ENCODE measurements around the gene SCYL2. TPM values are rescaled to one million over a fixed set of nuclear protein-coding genes. Genes with fewer than 3 reads are reported as not detected.
"Not testable (repeated sequence)": the region's sequence is repeated elsewhere in the genome, so short reads cannot be mapped to it uniquely, and the experiment has no call there.

The SCYL2 gene
- total RNA-seq, 5 donors from 2014 or later (not counting 1 experiment from before 2014, with no cell fraction given), result 33.1 to 43.4 (median 36.7) TPM

DNA sequence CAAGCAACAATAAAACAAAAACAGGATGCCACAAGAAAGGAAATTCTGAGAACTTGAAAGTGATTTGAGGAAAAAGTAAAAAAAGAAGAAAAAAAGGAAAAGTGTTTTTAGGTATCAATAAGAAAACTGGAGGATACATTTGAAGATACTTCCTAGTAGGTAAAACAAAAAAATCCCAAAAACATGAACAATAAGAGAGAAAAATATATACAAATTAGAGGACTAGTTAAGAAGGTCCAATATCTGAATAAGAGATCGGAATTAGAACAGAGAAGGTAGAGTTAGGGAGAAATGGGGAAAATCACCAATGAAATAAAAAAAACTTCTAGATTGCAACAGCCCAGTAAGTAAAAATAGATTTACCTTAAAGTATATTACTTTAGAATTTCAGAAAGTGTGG, 8.8 kb upstream of the SCYL2 start:
- H3K9me3 ChIP-seq, result no peaks in the 10 kb centered on the region
- H3K27me3 ChIP-seq (replicated peaks in 1 of 2; ENCODE audit: control insufficient read depth in 2 of 2, extremely low read depth in 1 of 2, insufficient read depth in 2 of 2, low read length in 1 of 2), result no peaks in the 10 kb centered on the region
- H3K4me1 ChIP-seq (ENCODE audit: control insufficient read depth in 1 of 2, extremely low read depth in 1 of 2, insufficient read depth in 2 of 2, low read length in 2 of 2), result no peaks in the 10 kb centered on the region
- Mint-ChIP-seq H3K27ac (no peak overlapping the region), H3K9me3 (no peaks in the 10 kb centered on the region), H3K4me3 (no peak overlapping the region), H3K4me1 (peaks cover 3 to 6% (median 5%) of the 10 kb centered on the region in 3 donors), H3K27me3 (no peaks in the 10 kb centered on the region), H3K36me3 (no peaks in the 10 kb centered on the region)
- DNase-seq, result no peak
- no peak overlapping the region for H3K27ac ChIP-seq (ENCODE audit: low read length)
- WGBS (ENCODE audit: insufficient coverage), result no CpG with 5 or more reads among the region's 1 CpG
- ATAC-seq (replicated peaks in 1 of 4), result no peak
- H3K4me3 ChIP-seq (ENCODE audit: control insufficient read depth in 1 of 2, extremely low read depth in 1 of 2, low read length in 1 of 2), result no peak overlapping the region
- no peaks in the 10 kb centered on the region for H3K36me3 ChIP-seq (ENCODE audit: control insufficient read depth in 2 of 2, extremely low read depth in 1 of 2, insufficient read depth in 1 of 2, low read length in 1 of 2)
- POLR2A ChIA-PET, result interaction anchor here in 1 of 2 donors (0.6 kb wide), 1 partner anchor 222 kb away, joined by 3 read pairs; no protein-coding TSS in a partner anchor
- CTCF ChIA-PET, result no interaction called here

- no peaks in the 10 kb centered on the region for H3K9me3 Mint-ChIP-seq
- no peaks in the 10 kb centered on the region for H3K36me3 ChIP-seq (ENCODE audit: control insufficient read depth in 2 of 2, extremely low read depth in 1 of 2, insufficient read depth in 1 of 2, low read length in 1 of 2)
- H3K4me3 ChIP-seq (ENCODE audit: control insufficient read depth in 1 of 2, extremely low read depth in 1 of 2, low read length in 1 of 2), result no peak overlapping the region
- H3K27ac ChIP-seq (ENCODE audit: low read length), result no peak overlapping the region
- no peaks in the 10 kb centered on the region for H3K36me3 Mint-ChIP-seq
- H3K4me1 Mint-ChIP-seq, result peaks cover 6 to 15% (median 7%) of the 10 kb centered on the region in 3 donors
- DNase-seq (no peak), ATAC-seq (replicated peaks in 1 of 4) (no peak)
- no peaks in the 10 kb centered on the region for H3K27me3 Mint-ChIP-seq
- POLR2A ChIA-PET, result interaction anchor here in 1 of 2 donors (0.6 kb wide), 1 partner anchor 127 kb away, joined by 4 read pairs; no protein-coding TSS in a partner anchor
- no peaks in the 10 kb centered on the region for H3K9me3 ChIP-seq
- 100% methylated on average over 4 of the region's 5 CpGs for WGBS (ENCODE audit: insufficient coverage)
- H3K4me1 ChIP-seq (ENCODE audit: control insufficient read depth in 1 of 2, extremely low read depth in 1 of 2, insufficient read depth in 2 of 2, low read length in 2 of 2), result peaks cover 5 to 6% of the 10 kb centered on the region in 2 experiments
- CTCF ChIA-PET, result no interaction called here
- no peaks in the 10 kb centered on the region for H3K27me3 ChIP-seq (replicated peaks in 1 of 2; ENCODE audit: control insufficient read depth in 2 of 2, extremely low read depth in 1 of 2, insufficient read depth in 2 of 2, low read length in 1 of 2)
- H3K27ac Mint-ChIP-seq, result no peak overlapping the region
- H3K4me3 Mint-ChIP-seq, result no peak overlapping the region
These were observed 3.8 kb upstream of the SCYL2 start for GRCh38 chr12:100263131-100263530.

GRCh38 chr12:100265107-100265506, 1.9 kb upstream of the SCYL2 start:
- peaks cover 10 to 18% of the 10 kb centered on the region in 2 experiments for H3K4me1 ChIP-seq (ENCODE audit: control insufficient read depth in 1 of 2, extremely low read depth in 1 of 2, insufficient read depth in 2 of 2, low read length in 2 of 2)
- H3K9me3 Mint-ChIP-seq; CTCF ChIA-PET; ATAC-seq (replicated peaks in 1 of 4); H3K27ac Mint-ChIP-seq; H3K36me3 ChIP-seq (ENCODE audit: control insufficient read depth in 2 of 2, extremely low read depth in 1 of 2, insufficient read depth in 1 of 2, low read length in 1 of 2); H3K27me3 Mint-ChIP-seq; H3K27me3 ChIP-seq (replicated peaks in 1 of 2; ENCODE audit: control insufficient read depth in 2 of 2, extremely low read depth in 1 of 2, insufficient read depth in 2 of 2, low read length in 1 of 2); POLR2A ChIA-PET; H3K36me3 Mint-ChIP-seq; H3K9me3 ChIP-seq; H3K4me3 Mint-ChIP-seq; H3K27ac ChIP-seq (ENCODE audit: low read length); DNase-seq; H3K4me3 ChIP-seq (ENCODE audit: control insufficient read depth in 1 of 2, extremely low read depth in 1 of 2, low read length in 1 of 2): not testable (repeated sequence)
- 100% methylated on average over 2 of the region's 5 CpGs for WGBS (ENCODE audit: insufficient coverage)
- peaks cover 21 to 31% (median 22%) of the 10 kb centered on the region in 3 donors for H3K4me1 Mint-ChIP-seq

DNA sequence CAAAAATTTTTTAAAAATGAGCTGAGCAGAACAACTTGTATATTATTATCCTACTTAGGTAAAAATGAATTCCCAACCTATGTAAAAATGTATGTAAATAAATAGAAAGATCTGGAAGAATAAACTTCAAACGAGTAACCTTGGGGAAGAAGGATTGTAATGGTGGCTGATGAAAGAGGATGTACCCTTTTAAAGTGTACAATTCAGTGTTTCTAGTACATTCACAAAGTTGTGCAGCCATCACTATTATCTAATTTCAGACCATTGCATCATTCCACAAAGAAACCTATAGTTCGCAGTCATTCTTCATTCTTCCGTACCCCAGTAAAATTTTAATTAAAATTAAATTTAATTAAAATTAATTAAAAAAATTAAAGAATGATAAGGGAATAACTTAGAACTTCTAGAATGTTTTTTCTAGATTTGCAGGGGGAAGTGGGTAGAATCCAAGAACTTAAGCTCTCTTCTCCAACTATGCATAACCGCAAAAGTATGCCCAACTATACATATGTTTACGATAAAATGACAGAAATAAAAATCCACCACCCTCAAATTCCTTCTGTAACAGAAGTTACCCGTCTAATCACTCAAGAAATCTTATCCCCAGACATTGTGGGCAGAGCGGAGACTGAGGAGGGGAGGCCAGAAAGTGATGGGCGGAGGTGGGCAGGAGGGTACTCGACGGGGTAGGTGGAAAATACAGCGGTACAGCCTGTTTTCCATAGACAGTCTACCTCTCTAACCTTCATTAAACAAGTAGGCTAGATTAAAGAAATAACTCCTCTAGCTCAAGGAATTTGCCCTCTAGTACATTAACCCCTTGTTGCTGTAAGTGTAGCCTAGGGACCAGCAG, 1.0 kb upstream of the SCYL2 start:
- ChIA-PET CTCF (interaction anchor here (0.5 to 2.2 kb wide), 6 partner anchors 31 to 1570 kb away, joined by 3 to 11 read pairs (median 4); partner anchors contain the start of genes ACTR6 (in 1 of the 2) and GNPTAB (in 1 of the 2)), POLR2A (interaction anchor here (0.6 to 1.0 kb wide), 2 partner anchors 65 to 1608 kb away, joined by 5 to 7 read pairs; partner anchors contain the start of gene ACTR6 (in 1 of the 2))
- Histone ChIP-seq H3K27me3 (replicated peaks in 1 of 2; ENCODE audit: control insufficient read depth in 2 of 2, extremely low read depth in 1 of 2, insufficient read depth in 2 of 2, low read length in 1 of 2) (no peaks in the 10 kb centered on the region), H3K4me3 (ENCODE audit: control insufficient read depth in 1 of 2, extremely low read depth in 1 of 2, low read length in 1 of 2) (peak overlapping the region; percentile 80 to 93), H3K4me1 (ENCODE audit: control insufficient read depth in 1 of 2, extremely low read depth in 1 of 2, insufficient read depth in 2 of 2, low read length in 2 of 2) (peaks cover 10 to 18% of the 10 kb centered on the region in 2 experiments), H3K27ac (ENCODE audit: low read length) (peak overlapping the region; percentile 89), H3K9me3 (no peaks in the 10 kb centered on the region), H3K36me3 (ENCODE audit: control insufficient read depth in 2 of 2, extremely low read depth in 1 of 2, insufficient read depth in 1 of 2, low read length in 1 of 2) (no peaks in the 10 kb centered on the region)
- ATAC-seq (replicated peaks in 1 of 4) (no peak), DNase-seq (no peak)
- no CpG with 5 or more reads among the region's 11 CpGs for WGBS (ENCODE audit: insufficient coverage)
- Mint-ChIP-seq H3K27ac (peak overlapping the region in 1 of 2 donors; percentile 98), H3K4me3 (peak overlapping the region; percentile 97 to 99 (median 98)), H3K9me3 (no peaks in the 10 kb centered on the region), H3K4me1 (peaks cover 26 to 36% (median 29%) of the 10 kb centered on the region in 3 donors), H3K36me3 (no peaks in the 10 kb centered on the region), H3K27me3 (no peaks in the 10 kb centered on the region)

DNA sequence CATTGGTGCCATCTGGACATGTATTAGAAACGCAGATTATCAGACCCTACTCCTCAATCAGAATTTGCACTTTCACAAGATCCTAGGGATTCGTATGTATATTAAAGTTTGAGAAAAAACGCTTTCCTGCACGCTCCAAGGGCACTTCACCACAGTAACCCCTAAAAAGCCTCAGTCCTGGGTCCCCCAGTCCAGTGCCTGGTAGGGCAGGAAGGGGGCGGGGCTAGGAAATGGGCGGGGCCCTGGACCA, 467 bp upstream of the SCYL2 start:
- peaks cover 10 to 18% of the 10 kb centered on the region in 2 experiments for H3K4me1 ChIP-seq (ENCODE audit: control insufficient read depth in 1 of 2, extremely low read depth in 1 of 2, insufficient read depth in 2 of 2, low read length in 2 of 2)
- no peaks in the 10 kb centered on the region for H3K9me3 Mint-ChIP-seq
- H3K27ac Mint-ChIP-seq, result peak overlapping the region; percentile 94 to 98
- H3K36me3 Mint-ChIP-seq, result no peaks in the 10 kb centered on the region
- H3K4me3 Mint-ChIP-seq, result peak overlapping the region; percentile 97 to 99 (median 98)
- no peaks in the 10 kb centered on the region for H3K27me3 ChIP-seq (replicated peaks in 1 of 2; ENCODE audit: control insufficient read depth in 2 of 2, extremely low read depth in 1 of 2, insufficient read depth in 2 of 2, low read length in 1 of 2)
- H3K27ac ChIP-seq (ENCODE audit: low read length), result peak overlapping the region; percentile 89
- DNase-seq, result peak in 15 of 35 experiments; percentile 79 to 95 (median 92)
- no peaks in the 10 kb centered on the region for H3K9me3 ChIP-seq
- ChIA-PET POLR2A (interaction anchor here (0.6 to 1.2 kb wide), 5 partner anchors 10 to 1608 kb away, joined by 5 to 12 read pairs (median 7); partner anchors contain the start of genes ACTR6 (in 1 of the 2) and UTP20 (in 1 of the 2)), CTCF (interaction anchor here (0.5 to 2.2 kb wide), 6 partner anchors 31 to 1570 kb away, joined by 3 to 11 read pairs (median 3); partner anchors contain the start of genes ACTR6 (in 1 of the 2) and GNPTAB (in 1 of the 2))
- H3K27me3 Mint-ChIP-seq, result no peaks in the 10 kb centered on the region
- H3K36me3 ChIP-seq (ENCODE audit: control insufficient read depth in 2 of 2, extremely low read depth in 1 of 2, insufficient read depth in 1 of 2, low read length in 1 of 2), result no peaks in the 10 kb centered on the region
- peak overlapping the region; percentile 80 to 93 for H3K4me3 ChIP-seq (ENCODE audit: control insufficient read depth in 1 of 2, extremely low read depth in 1 of 2, low read length in 1 of 2)
- peaks cover 30 to 40% (median 33%) of the 10 kb centered on the region in 3 donors for H3K4me1 Mint-ChIP-seq
- 0% methylated on average over 2 of the region's 6 CpGs for WGBS (ENCODE audit: insufficient coverage)
- peak; percentile 79 to 84 (median 80) for ATAC-seq (replicated peaks in 1 of 4)

- ATAC-seq (replicated peaks in 1 of 4), result peak in 1 of 4 experiments; percentile 1
- ChIA-PET POLR2A (interaction anchor here in 1 of 2 donors (0.6 to 1.2 kb wide), 3 partner anchors 9 to 1737 kb away, joined by 5 to 9 read pairs (median 5); no protein-coding TSS in a partner anchor), CTCF (interaction anchor here (0.6 to 2.2 kb wide), 6 partner anchors 15 to 1063 kb away, joined by 3 to 11 read pairs (median 4); partner anchors contain the start of gene ACTR6 (in 1 of the 2))
- H3K4me1 ChIP-seq (ENCODE audit: control insufficient read depth in 1 of 2, extremely low read depth in 1 of 2, insufficient read depth in 2 of 2, low read length in 2 of 2), result peaks cover 10 to 18% of the 10 kb centered on the region in 2 experiments
- H3K4me3 ChIP-seq (ENCODE audit: control insufficient read depth in 1 of 2, extremely low read depth in 1 of 2, low read length in 1 of 2), result peak overlapping the region; percentile 80 to 93
- peak overlapping the region; percentile 89 for H3K27ac ChIP-seq (ENCODE audit: low read length)
- peak overlapping the region; percentile 68 to 73 for H3K27ac Mint-ChIP-seq
- peaks cover 37 to 49% (median 44%) of the 10 kb centered on the region in 3 donors for H3K4me1 Mint-ChIP-seq
- H3K4me3 Mint-ChIP-seq, result peak overlapping the region; percentile 97 to 99 (median 98)
- H3K9me3 Mint-ChIP-seq, result no peaks in the 10 kb centered on the region
- peak in 24 of 35 experiments; percentile 1 to 44 (median 8) for DNase-seq
- no peaks in the 10 kb centered on the region for H3K27me3 ChIP-seq (replicated peaks in 1 of 2; ENCODE audit: control insufficient read depth in 2 of 2, extremely low read depth in 1 of 2, insufficient read depth in 2 of 2, low read length in 1 of 2)
- H3K9me3 ChIP-seq, result no peaks in the 10 kb centered on the region
- H3K27me3 Mint-ChIP-seq, result no peaks in the 10 kb centered on the region
- WGBS (ENCODE audit: insufficient coverage), result 0% methylated on average over 24 of the region's 33 CpGs
- no peaks in the 10 kb centered on the region for H3K36me3 Mint-ChIP-seq
- H3K36me3 ChIP-seq (ENCODE audit: control insufficient read depth in 2 of 2, extremely low read depth in 1 of 2, insufficient read depth in 1 of 2, low read length in 1 of 2), result no peaks in the 10 kb centered on the region
These were observed 765 bp downstream of the SCYL2 start for GRCh38 chr12:100267603-100268281.

Data from T-cell (primary cell).